Astrocyte of the cerebellum (primary cell): Measurements from ENCODE around the gene SHC4.

ENCODE experiments used
- DNase-seq: peaks from one replicate; pipeline ENCODE4 v3.0.0-alpha.2; 2011; ENCODE audit warnings: low read depth
- H3K4me3 ChIP-seq: 2 replicates; pipeline ENCODE4 v1.5.1; 2011; ENCODE audit warnings: mild to moderate bottlenecking, low read depth, low read length, moderate library complexity
- CTCF ChIP-seq: IDR thresholded peaks from 2 replicates; pipeline ENCODE4 v1.5.1; 2012; ENCODE audit warnings: low read length, low read depth, moderate library complexity, mild to moderate bottlenecking; ENCODE audit errors: missing control alignments
- in situ Hi-C: cut with HindIII; loops from 2 replicates; pipeline ENCODE4 v1.10.0; 2017; ENCODE audit warnings: low sequenced_read_pairs

The SHC4 gene

DNA sequence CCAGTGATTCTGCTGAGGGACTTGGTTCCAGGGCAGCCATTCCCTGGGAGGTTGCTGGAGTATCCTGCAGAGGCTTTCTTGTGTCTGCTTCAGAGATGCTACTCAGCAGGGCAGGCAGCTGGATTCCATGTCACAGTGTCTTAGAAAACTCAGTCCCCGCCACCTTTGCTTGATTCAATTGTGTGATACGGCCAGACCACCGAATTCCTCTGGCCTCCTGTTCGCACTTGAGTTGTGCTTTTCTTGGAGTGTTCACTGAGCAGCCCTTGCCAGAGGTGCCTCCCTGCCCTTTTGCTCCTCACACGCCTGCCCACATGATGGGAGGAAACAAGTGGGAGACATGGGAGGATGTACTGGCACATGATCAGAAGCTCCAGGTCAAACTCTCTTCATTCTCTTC lies 19.6 kb upstream of the SHC4 start:
- TF ChIP-seq CTCF: no peak
- no peak for DNase-seq
- no peak overlapping the region for H3K4me3 ChIP-seq
- in situ Hi-C loops: no loop called here

DNA sequence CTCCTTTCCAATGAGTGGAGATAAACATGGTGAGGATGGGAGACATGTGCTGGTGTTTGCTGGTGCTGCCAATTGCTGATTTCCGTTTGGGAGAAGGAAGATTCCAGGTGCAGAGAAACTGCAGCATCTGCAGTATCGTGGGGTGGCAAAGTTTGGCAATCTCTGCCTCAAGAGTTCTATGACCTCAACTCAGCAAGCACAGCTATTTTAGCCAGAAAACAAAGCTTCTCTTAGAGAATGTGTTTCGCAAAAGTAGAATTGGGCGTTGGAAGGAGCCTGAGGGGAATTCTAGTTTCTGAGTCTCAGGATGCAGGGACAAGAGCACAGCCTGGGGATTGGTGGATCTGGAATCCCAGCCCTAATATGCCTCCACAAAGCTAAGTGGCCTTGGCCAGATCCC lies 18.2 kb upstream of the SHC4 start:
- DNase-seq: no peak
- no peak overlapping the region for H3K4me3 ChIP-seq
- in situ Hi-C loops: no loop called here

GRCh38 chr15:48978638-48979037 lies 14.9 kb upstream of the SHC4 start:
- no peak for TF ChIP-seq CTCF
- in situ Hi-C loops: no loop called here
- no peak for DNase-seq
- H3K4me3 ChIP-seq: no peak overlapping the region

More for the DNA sequence above, 18.2 kb upstream of the SHC4 start:
- TF ChIP-seq CTCF: no peak

- in situ Hi-C loops: no loop called here
- no peak for DNase-seq
- TF ChIP-seq CTCF: no peak
- no peak overlapping the region for H3K4me3 ChIP-seq
These were observed 12.8 kb upstream of the SHC4 start for GRCh38 chr15:48976444-48977088.

GRCh38 chr15:48975472-48976419 lies 12.0 kb upstream of the SHC4 start:
- peak; percentile 37 for DNase-seq
- peak overlapping the region; percentile 35 for H3K4me3 ChIP-seq
- in situ Hi-C loops: no loop called here

DNA sequence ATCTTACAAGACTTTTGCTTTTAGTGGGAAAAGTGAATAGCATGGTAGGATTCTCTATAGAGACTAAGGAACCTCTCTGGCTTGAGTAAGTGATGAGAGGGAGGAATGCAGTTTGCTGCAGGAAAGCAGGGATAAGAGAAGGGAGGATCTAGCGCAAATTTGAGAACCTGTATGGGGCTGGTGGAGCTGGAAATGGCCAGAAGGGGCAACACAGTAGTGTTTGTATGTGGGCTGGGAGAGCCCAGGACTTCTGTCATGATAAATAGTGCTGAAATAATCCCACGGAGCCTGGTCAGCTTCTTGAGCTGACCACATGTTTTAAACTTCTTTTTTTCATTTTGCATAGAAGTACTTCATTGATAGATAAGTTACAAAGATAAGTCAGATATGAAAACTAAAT lies 11.2 kb upstream of the SHC4 start:
- peak; percentile 20 for TF ChIP-seq CTCF
- in situ Hi-C loops: loop anchor here (5.0 kb wide), 1 partner anchor 98 kb away; the partner anchor contains the start of gene EID1
- H3K4me3 ChIP-seq: no peak overlapping the region
- DNase-seq: no peak

More at GRCh38 chr15:48975472-48976419, 12.0 kb upstream of the SHC4 start:
- peak; percentile 74 for TF ChIP-seq CTCF
